HepG2 (cell line): ENCODE results near the gene SLC8B1.

Source experiments
- CEBPG ChIP-seq: IDR thresholded peaks from 2 replicates; pipeline ENCODE4 v1.6.1; 2016
- CTCF ChIP-seq: sonication (generic); formaldehyde crosslinking; IDR thresholded peaks from 2 replicates; pipeline ENCODE4 v1.5.0; 2020; ENCODE audit warnings: mild to moderate bottlenecking, missing genetic modification reagents, moderate library complexity
- ERF ChIP-seq: IDR thresholded peaks from 2 replicates; pipeline ENCODE4 v1.6.1; 2018; ENCODE audit warnings: missing biosample characterization, missing genetic modification reagents
- FOXK2 ChIP-seq: fragments of 450-650 bp; IDR thresholded peaks from 2 replicates; pipeline ENCODE4 v1.6.1; 2016
- KMT2B ChIP-seq: IDR thresholded peaks from 2 replicates; pipeline ENCODE4 v1.6.1; 2016; ENCODE audit warnings: missing genetic modification reagents, missing compliant biosample characterization
- NR1H2 ChIP-seq: sonication (generic); formaldehyde crosslinking; IDR thresholded peaks from 2 replicates; pipeline ENCODE4 v1.8.1; 2022; ENCODE audit warnings: low read depth, missing genetic modification reagents, borderline replicate concordance
- PBX2 ChIP-seq: IDR thresholded peaks from 2 replicates; pipeline ENCODE4 v1.6.1; 2016; ENCODE audit warnings: control low read depth
- PRMT3 ChIP-seq: sonication (generic); formaldehyde crosslinking; IDR thresholded peaks from 2 replicates; pipeline ENCODE4 v1.8.1; 2022; ENCODE audit warnings: low read depth, mild to moderate bottlenecking, moderate library complexity, missing genetic modification reagents, borderline replicate concordance
- TAF1 ChIP-seq: sonication (generic); formaldehyde crosslinking; IDR thresholded peaks from 2 replicates; pipeline ENCODE4 v1.4.0; 2020; ENCODE audit warnings: missing genetic modification reagents
- ZHX1 ChIP-seq: sonication (generic); formaldehyde crosslinking; IDR thresholded peaks from 2 replicates; pipeline ENCODE4 v1.8.1; 2022; ENCODE audit warnings: low read depth, mild to moderate bottlenecking, missing genetic modification reagents
- ZNF124 ChIP-seq: sonication (generic); formaldehyde crosslinking; IDR thresholded peaks from 2 replicates; pipeline ENCODE4 v1.4.0; 2020; ENCODE audit warnings: missing genetic modification reagents
- ZNF614 ChIP-seq: IDR thresholded peaks from 2 replicates; pipeline ENCODE4 v1.6.1; 2018; ENCODE audit warnings: missing biosample characterization, missing genetic modification reagents, inconsistent platforms, borderline replicate concordance
- ZNF737 ChIP-seq: sonication (generic); formaldehyde crosslinking; IDR thresholded peaks from 2 replicates; pipeline ENCODE4 v1.5.0; 2020; ENCODE audit warnings: missing genetic modification reagents, mild to moderate bottlenecking, borderline replicate concordance

GRCh38 chr12:113306382-113306781 lies 28.5 kb downstream of the SLC8B1 start:
- TF ChIP-seq CTCF (CRISPR knock-in tag) (no peak), ZNF737 (CRISPR knock-in tag) (no peak), KMT2B (CRISPR knock-in tag) (no peak), ZHX1 (CRISPR knock-in tag) (no peak), ERF (no peak), PBX2 (CRISPR knock-in tag) (no peak), FOXK2 (no peak), ZNF614 (no peak), PRMT3 (CRISPR knock-in tag) (no peak), CEBPG (CRISPR knock-in tag) (no peak), ZNF124 (CRISPR knock-in tag) (no peak), NR1H2 (CRISPR knock-in tag) (no peak), TAF1 (CRISPR knock-in tag) (no peak)
